Measurements from ENCODE around the gene CNTN5.

DNA sequence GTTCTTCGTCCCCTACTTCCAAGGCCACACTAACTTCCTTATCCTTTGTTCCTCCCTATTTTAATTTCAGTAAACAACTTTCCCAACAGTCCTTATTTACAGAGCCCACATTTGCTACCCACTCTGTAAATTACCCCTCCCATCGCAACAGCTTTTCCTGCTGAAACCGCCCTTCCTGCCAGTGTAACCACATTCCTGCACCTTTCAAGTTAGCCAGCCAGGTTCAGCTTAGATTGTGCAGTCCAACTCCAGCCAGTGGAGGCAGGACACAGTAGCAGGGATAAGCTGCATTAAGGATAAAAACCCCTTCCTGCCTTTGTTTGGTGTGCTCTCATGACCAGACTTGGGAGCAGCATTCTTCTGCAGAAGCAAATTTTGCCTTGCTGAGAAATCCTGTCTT lies 898.0 kb downstream of the CNTN5 start:
- TF ChIP-seq, protein P1, sequence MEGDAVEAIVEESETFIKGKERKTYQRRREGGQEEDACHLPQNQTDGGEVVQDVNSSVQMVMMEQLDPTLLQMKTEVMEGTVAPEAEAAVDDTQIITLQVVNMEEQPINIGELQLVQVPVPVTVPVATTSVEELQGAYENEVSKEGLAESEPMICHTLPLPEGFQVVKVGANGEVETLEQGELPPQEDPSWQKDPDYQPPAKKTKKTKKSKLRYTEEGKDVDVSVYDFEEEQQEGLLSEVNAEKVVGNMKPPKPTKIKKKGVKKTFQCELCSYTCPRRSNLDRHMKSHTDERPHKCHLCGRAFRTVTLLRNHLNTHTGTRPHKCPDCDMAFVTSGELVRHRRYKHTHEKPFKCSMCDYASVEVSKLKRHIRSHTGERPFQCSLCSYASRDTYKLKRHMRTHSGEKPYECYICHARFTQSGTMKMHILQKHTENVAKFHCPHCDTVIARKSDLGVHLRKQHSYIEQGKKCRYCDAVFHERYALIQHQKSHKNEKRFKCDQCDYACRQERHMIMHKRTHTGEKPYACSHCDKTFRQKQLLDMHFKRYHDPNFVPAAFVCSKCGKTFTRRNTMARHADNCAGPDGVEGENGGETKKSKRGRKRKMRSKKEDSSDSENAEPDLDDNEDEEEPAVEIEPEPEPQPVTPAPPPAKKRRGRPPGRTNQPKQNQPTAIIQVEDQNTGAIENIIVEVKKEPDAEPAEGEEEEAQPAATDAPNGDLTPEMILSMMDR (IDR thresholded peaks at IDR 0.05) = no peak
- no peak for TF ChIP-seq POLR2A (IDR thresholded peaks at IDR 0.05)

Data from esophagus squamous epithelium (tissue), 4 donors.